Endothelial cell of umbilical vein (primary cell): ENCODE results near the gene REEP1. TPM values are rescaled to one million over a fixed set of nuclear protein-coding genes. Genes with fewer than 3 reads are reported as not detected.

ENCODE experiments used
- BruUV-seq: library from RNA; stranded (reverse); fragments of 400-500 nt; replicated peaks from 2 replicates; lab custom pipeline; 2021; lab: Mats Ljungman, UMichigan
- CTCF ChIA-PET: fragments of 300-600, 350-600 bp; sonication (Branson Sonifier 250); formaldehyde crosslinking; loops from one replicate; lab custom pipeline; 2021; ENCODE audit warnings: antibody characterized with exemption, inconsistent platforms; lab: Charles Lee
- POLR2A ChIA-PET: fragments of 300-600, 350-600 bp; sonication (Branson Sonifier 250); formaldehyde crosslinking; loops from one replicate; lab custom pipeline; 2021; ENCODE audit warnings: antibody characterized with exemption, inconsistent platforms; lab: Charles Lee
- DNase-seq: peaks from one replicate; pipeline ENCODE4 v3.0.0-alpha.2; 2011; ENCODE audit warnings: low read depth, low spot score
- FAIRE-seq: peaks from 2 replicates; lab custom pipeline; 2011; peaks lifted over from hg19 to GRCh38; lab: Jason Lieb, UNC
- H2AFZ ChIP-seq: 2 replicates; pipeline ENCODE4 v1.6.0; 2012; ENCODE audit warnings: low read depth, low read length, control low read depth, inconsistent platforms
- H3K27ac ChIP-seq: 2 replicates; pipeline ENCODE4 v1.5.1; 2011; ENCODE audit warnings: low read depth, mild to moderate bottlenecking, control low read depth, low read length, moderate library complexity; ENCODE audit not compliant: insufficient read depth
- H3K27me3 ChIP-seq, 2 experiments: 2 replicates each; pipeline versions ENCODE4 v1.6.0 to v1.6.1; 2011; ENCODE audit warnings: low read length in 2 of 2, mixed read lengths in 1 of 2; ENCODE audit not compliant: control insufficient read depth in 2 of 2, insufficient read depth in 2 of 2
- H3K36me3 ChIP-seq, 2 experiments: 2 replicates in 1 of 2; 3 replicates in 1 of 2; pipeline ENCODE4 v1.5.1; 2011; ENCODE audit warnings: low read length in 2 of 2, mild to moderate bottlenecking in 1 of 2, moderate library complexity in 1 of 2; ENCODE audit not compliant: control insufficient read depth in 2 of 2, insufficient read depth in 2 of 2; ENCODE audit errors: extremely low read depth in 1 of 2
- H3K4me1 ChIP-seq: 3 replicates; pipeline ENCODE4 v1.5.1; 2011; ENCODE audit warnings: mild to moderate bottlenecking, low read length; ENCODE audit not compliant: control insufficient read depth, insufficient read depth; ENCODE audit errors: extremely low read depth
- H3K4me2 ChIP-seq: 2 replicates; pipeline ENCODE4 v1.6.1; 2011; ENCODE audit warnings: low read length, control low read depth, mixed read lengths; ENCODE audit not compliant: insufficient read depth
- H3K4me3 ChIP-seq, 3 experiments: fragments of 200-600 bp in 1 of 3; sonication (generic), shearing (Covaris generic) in 1 of 3; replicated peaks in 1 of 3; 2 replicates each; pipeline ENCODE4 v1.5.1; 2011 to 2016; ENCODE audit warnings: control low read depth in 3 of 3, low read length in 3 of 3, mild to moderate bottlenecking in 2 of 3, inconsistent platforms in 1 of 3, low read depth in 1 of 3, moderate library complexity in 1 of 3; ENCODE audit not compliant: insufficient read depth in 1 of 3
- H3K79me2 ChIP-seq: 2 replicates; pipeline ENCODE4 v1.6.0; 2012; ENCODE audit warnings: low read length, inconsistent platforms; ENCODE audit not compliant: control insufficient read depth, insufficient read depth
- H3K9ac ChIP-seq: replicated peaks from 2 replicates; pipeline ENCODE3; 2011; ENCODE audit warnings: low read length, control low read depth; ENCODE audit not compliant: insufficient read depth; ENCODE audit errors: extremely low read depth
- H3K9me1 ChIP-seq: replicated peaks from 3 replicates; pipeline ENCODE4 v1.6.0; 2011; ENCODE audit warnings: mild to moderate bottlenecking, low read length; ENCODE audit not compliant: control insufficient read depth, insufficient read depth; ENCODE audit errors: extremely low read depth
- H3K9me3 ChIP-seq: replicated peaks from 2 replicates; pipeline ENCODE4 v1.5.1; 2012; ENCODE audit warnings: low read length, inconsistent platforms; ENCODE audit not compliant: control insufficient read depth, insufficient read depth
- H4K20me1 ChIP-seq: replicated peaks from 2 replicates; pipeline ENCODE3; 2011; ENCODE audit warnings: mild to moderate bottlenecking, low read length; ENCODE audit not compliant: control insufficient read depth, insufficient read depth; ENCODE audit errors: extremely low read depth
- CTCF ChIP-seq, 2 donors: IDR thresholded peaks; 1 replicate in 1 of 2; 2 replicates in 1 of 2; pipeline ENCODE4 v1.5.1; 2011; ENCODE audit warnings: low read length in 2 of 2, mild to moderate bottlenecking in 2 of 2, moderate library complexity in 2 of 2, control low read depth in 1 of 2, inconsistent platforms in 1 of 2, low read depth in 1 of 2; ENCODE audit not compliant: insufficient read depth in 1 of 2; ENCODE audit errors: extremely low read depth in 1 of 2
- EZH2 ChIP-seq: IDR thresholded peaks from 2 replicates; pipeline ENCODE4 v1.6.1; 2012; ENCODE audit warnings: borderline replicate concordance, low read depth, mild to moderate bottlenecking, moderate library complexity, low read length, inconsistent platforms; ENCODE audit not compliant: severe bottlenecking
- FOS ChIP-seq: IDR thresholded peaks from 2 replicates; pipeline ENCODE4 v1.6.1; 2011; ENCODE audit warnings: mild to moderate bottlenecking, low read length, moderate library complexity, borderline replicate concordance; ENCODE audit not compliant: insufficient read depth
- GATA2 ChIP-seq: IDR thresholded peaks from 2 replicates; pipeline ENCODE4 v1.7.0; 2011; ENCODE audit warnings: low read depth, mild to moderate bottlenecking, moderate library complexity, mixed read lengths, low read length; ENCODE audit not compliant: insufficient read length, insufficient read depth
- JUN ChIP-seq: IDR thresholded peaks from 2 replicates; pipeline ENCODE4 v1.6.1; 2011; ENCODE audit warnings: borderline replicate concordance, low read depth; ENCODE audit not compliant: insufficient read length, insufficient read depth
- MAX ChIP-seq: IDR thresholded peaks from 2 replicates; pipeline ENCODE4 v1.6.1; 2011; ENCODE audit not compliant: insufficient read depth, insufficient read length
- MYC ChIP-seq: IDR thresholded peaks from one replicate; pipeline ENCODE4 v1.6.1; 2011; ENCODE audit warnings: mild to moderate bottlenecking, low read depth, low read length
- POLR2A ChIP-seq: IDR thresholded peaks from 2 replicates; pipeline ENCODE4 v1.6.1; 2012; ENCODE audit warnings: low read depth, mild to moderate bottlenecking, control low read depth, low read length
- POLR2AphosphoS5 ChIP-seq: IDR thresholded peaks from 2 replicates; pipeline ENCODE4 v1.6.1; 2012; ENCODE audit warnings: low read depth, mild to moderate bottlenecking, control low read depth, low read length, moderate library complexity; ENCODE audit not compliant: insufficient read depth
- dilution Hi-C: fragments of 300-500 bp; cut with MboI; formaldehyde crosslinking; loops from one replicate; pipeline ENCODE4 v1.15.0; 2019; ENCODE audit warnings: low sequenced_read_pairs; ENCODE audit not compliant: extremely low pct_ligation_motif_present
- intact Hi-C: fragments of 100-400 bp; cut with micrococcal nuclease; formaldehyde crosslinking; loops from one replicate; pipeline ENCODE4 v1.10.0; 2022
- polyA plus RNA-seq, 4 experiments: library from polyadenylated mRNA; depleted of rRNA in 3 of 4; stranded (reverse) in 3 of 4; unstranded in 1 of 4; fragments of >200 nt; gene quantifications; 2 replicates each; pipeline versions ENCODE4 v1.2.1 to v1.2.3, GENCODE V29; 2011 to 2012; ENCODE audit warnings: missing spikeins in 1 of 4
- total RNA-seq: library from RNA; stranded (reverse); gene quantifications from 2 replicates; pipeline ENCODE4 v1.2.3, GENCODE V29; 2021

Gene REEP1
- total and polyA plus RNA-seq, 2 donors (not counting 3 experiments of a cell fraction or from before 2014, with no cell fraction given), result 0.11 to 0.53 TPM

- Histone ChIP-seq H3K79me2 (no peaks in the 10 kb centered on the region), H2AFZ (no peak overlapping the region), H3K4me1 (peaks cover 14% of the 10 kb centered on the region), H3K4me3 (no peak overlapping the region), H3K27me3 (no peaks in the 10 kb centered on the region), H3K36me3 (peaks cover under 1 to 19% of the 10 kb centered on the region in 2 experiments), H4K20me1 (no peaks in the 10 kb centered on the region), H3K27ac (no peak overlapping the region), H3K9ac (no peak overlapping the region), H3K9me1 (no peaks in the 10 kb centered on the region), H3K4me2 (no peak overlapping the region), H3K9me3 (no peaks in the 10 kb centered on the region)
- dilution Hi-C loops, result no loop called here
- DNase-seq, result no peak
- intact Hi-C loops, result no loop called here
- ChIA-PET POLR2A (no interaction called here), CTCF (interaction anchor here (1.0 kb wide), 1 partner anchor 9 kb away, joined by 5 read pairs; no protein-coding TSS in a partner anchor)
- no TSS peak for BruUV-seq
- FAIRE-seq, result no peak
- no peak for TF ChIP-seq JUN
- TF ChIP-seq POLR2A, result no peak
- TF ChIP-seq POLR2AphosphoS5, result no peak
- TF ChIP-seq EZH2, result no peak
- TF ChIP-seq GATA2, result no peak
- TF ChIP-seq FOS, result no peak
- no peak for TF ChIP-seq MAX
- TF ChIP-seq MYC, result no peak
- no peak for TF ChIP-seq CTCF (IDR thresholded peaks at IDR 0.05; ENCODE audit: extremely low read depth in 1 of 2, insufficient read depth in 1 of 2, low read depth in 1 of 2, low read length in 2 of 2)
These were observed 125.6 kb downstream of the REEP1 start for GRCh38 chr2:86211796-86212188.
